Melanocyte of skin (primary cell): ENCODE results near the gene ZNF442. TPM values are rescaled to one million over a fixed set of nuclear protein-coding genes. Genes with fewer than 3 reads are reported as not detected.

Experiments
- small RNA-seq, 2 donors: library from RNA; depleted of rRNA; stranded (forward); fragments of <200 nt; gene quantifications; one replicate each; pipeline ENCODE3, GENCODE V24; 2012
- total RNA-seq, 2 donors: library from RNA; depleted of rRNA; stranded (reverse); fragments of >200 nt; gene quantifications; 2 replicates each; pipeline ENCODE4 v1.2.3, GENCODE V29; 2012

The ZNF442 gene
- total RNA-seq = 1 to 10 TPM; 1.0 to 1.3 TPM

GRCh38 chr19:12365236-12366162 lies at the start of gene ZNF442:
Gene ZNF442 (minus strand): TSS chr19:12365683. CDS start chr19:12363631, 2,052 bp downstream.

DNA sequence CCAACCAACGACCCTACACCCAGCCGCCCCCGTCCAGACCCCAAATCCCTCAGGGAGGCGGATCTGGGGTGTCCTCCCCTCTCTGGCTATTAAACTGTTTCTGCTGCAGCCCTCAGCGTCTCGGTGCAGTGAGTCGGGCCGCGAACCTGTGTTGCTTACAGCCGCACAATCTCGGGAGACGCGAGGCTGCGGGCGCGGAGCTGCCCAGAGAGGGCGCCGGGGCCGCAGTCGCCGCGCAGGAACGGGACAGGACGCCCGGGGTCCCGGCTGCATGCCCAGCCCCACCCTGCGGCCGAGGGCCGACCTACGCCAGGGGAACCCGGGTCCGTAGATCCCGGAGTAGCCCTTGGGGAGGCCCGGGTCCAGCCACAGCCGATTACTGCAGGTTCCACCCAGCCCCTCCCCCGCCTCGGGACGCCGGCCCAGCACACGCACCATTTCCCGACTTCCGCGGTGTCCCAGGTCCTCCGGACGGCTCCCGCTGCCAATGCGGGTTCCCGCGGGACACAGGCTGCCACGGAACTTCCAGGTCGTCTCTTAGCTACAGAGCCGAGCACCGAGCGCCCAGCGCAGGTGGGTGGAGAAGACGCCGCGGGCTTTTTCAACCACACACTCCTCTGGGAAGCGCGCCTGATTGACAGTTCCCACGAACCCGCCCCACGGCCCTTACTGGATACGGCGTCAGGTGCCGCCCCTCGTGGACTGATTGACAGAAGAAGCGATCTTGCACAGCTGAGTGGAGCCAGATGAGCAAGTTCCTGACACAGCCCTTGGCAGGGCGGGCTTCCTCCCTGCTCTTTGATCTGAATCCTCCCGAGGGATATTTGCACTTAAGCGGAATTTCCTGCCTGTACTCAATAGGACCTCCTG lies 35.4 kb upstream of the ZNF442 start, which contains the start of gene ZNF799:
Gene ZNF799 (minus strand): TSS at position 639 of the 870 bp plus-strand sequence. CDS start 201 bp downstream, at position 438.

GRCh38 chr19:12333162-12334159 lies 32.0 kb downstream of the ZNF442 start, which contains the start of gene ZNF563:
Gene ZNF563 (minus strand): TSS chr19:12333633. CDS start chr19:12333482, 151 bp downstream.

Small RNA genes lying within 50 kb of the gene (small RNA-seq; reads per million reads assigned to genes)
- gene RPS29P23 = 0 reads per million in 2 donors

Other genes starting within 250 kb of the ZNF442 start
- 1 to 10 TPM; 3.4 to 4.7 TPM for gene ZNF20, start 225.3 kb downstream of the ZNF442 start, total RNA-seq
- 10 to 100 TPM; 11.0 to 11.7 TPM for gene ZNF625, start 208.9 kb downstream of the ZNF442 start, total RNA-seq
- 1 to 10 TPM; 6.3 to 7.9 TPM for gene ZNF136, start 202.6 kb downstream of the ZNF442 start, total RNA-seq
- gene ZNF44, start 70.8 kb downstream of the ZNF442 start, total RNA-seq = 1 to 10 TPM; 4.8 to 6.7 TPM
- gene ZNF563, start 32.0 kb downstream of the ZNF442 start, total RNA-seq = 1 to 10 TPM; 2.0 to 2.1 TPM
- gene ZNF799, start 35.6 kb upstream of the ZNF442 start, total RNA-seq = 1 to 10 TPM; 2.0 to 2.8 TPM
- 1 to 10 TPM; 1.0 to 2.0 TPM for gene ZNF443, start 75.3 kb upstream of the ZNF442 start, total RNA-seq
- gene ZNF709, start 119.1 kb upstream of the ZNF442 start, total RNA-seq = 1 to 10 TPM; 1.7 to 2.1 TPM
- gene ZNF564, start 185.8 kb upstream of the ZNF442 start, total RNA-seq = 1 to 10 TPM; 4.0 to 4.5 TPM
- 10 to 100 TPM; 10.7 to 16.9 TPM for gene ZNF490, start 245.1 kb upstream of the ZNF442 start, total RNA-seq
- gene ZNF791, start 245.2 kb upstream of the ZNF442 start, total RNA-seq = 1 to 10 TPM; 8.7 to 10.0 TPM